ENCODE data around the gene GPR176. TPM values are rescaled to one million over a fixed set of nuclear protein-coding genes. Genes with fewer than 3 reads are reported as not detected.

GPR176 gene
- total RNA-seq, 1 experiment from 2014 or later, result 9.8 TPM

DNA sequence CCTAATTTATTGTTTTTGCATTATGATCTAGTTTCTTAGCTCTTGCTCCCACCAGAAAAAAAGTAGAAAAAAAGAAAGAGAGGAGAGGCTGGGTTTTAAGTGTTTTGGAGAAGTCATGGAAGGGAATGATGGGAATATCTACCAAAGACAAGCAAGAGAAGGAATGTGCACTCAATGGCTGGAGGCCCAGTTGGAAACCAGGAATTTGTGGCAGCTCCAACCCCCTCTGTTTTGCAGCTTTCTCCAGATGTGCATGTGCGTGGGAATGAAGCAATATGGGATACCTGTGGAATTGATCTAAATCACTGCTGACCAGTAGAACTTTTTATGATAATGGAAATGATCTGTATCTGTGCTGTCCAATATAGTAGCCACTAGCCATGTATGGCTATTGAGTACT is 41.0 kb upstream of the GPR176 start:
- no peak for TF ChIP-seq CTCF (IDR thresholded peaks at IDR 0.05; ENCODE audit: insufficient read depth in 1 of 2, low read depth in 1 of 2, low read length in 1 of 2, severe bottlenecking in 1 of 2, unreplicated experiment in 1 of 2)
- H3K4me1 ChIP-seq, result no peaks in the 10 kb centered on the region
- H3K4me3 ChIP-seq (ENCODE audit: low read depth, low read length), result no peak overlapping the region
- H3K9me3 ChIP-seq, result no peaks in the 10 kb centered on the region
- intact Hi-C loops (cut with micrococcal nuclease; ENCODE audit: unreplicated experiment), result no loop called here
- ChIA-PET CTCF (no interaction called here), POLR2A (no interaction called here)
- H3K4me1 Mint-ChIP-seq (ENCODE audit: low read depth, unreplicated experiment), result no peaks in the 10 kb centered on the region
- BruUV-seq (replicated peaks), result no TSS peak
- peaks cover 2% of the 10 kb centered on the region; the same call in 1 of the 2 replicates for H3K36me3 ChIP-seq (ENCODE audit: control insufficient read depth, insufficient read depth, low read length)
- no peak overlapping the region for H3K27ac Mint-ChIP-seq (ENCODE audit: unreplicated experiment)
- H3K27me3 Mint-ChIP-seq (ENCODE audit: insufficient read depth, unreplicated experiment), result no peaks in the 10 kb centered on the region
- peaks cover 18% of the 10 kb centered on the region for H3K36me3 Mint-ChIP-seq (ENCODE audit: insufficient read depth, unreplicated experiment)
- H3K27me3 ChIP-seq (replicated peaks; ENCODE audit: control insufficient read depth, insufficient read depth, low read length), result no peaks in the 10 kb centered on the region
- H3K9me3 Mint-ChIP-seq (ENCODE audit: unreplicated experiment), result no peaks in the 10 kb centered on the region
- no peak overlapping the region for H3K4me3 Mint-ChIP-seq (ENCODE audit: unreplicated experiment)
- DNase-seq, result no peak

DNA sequence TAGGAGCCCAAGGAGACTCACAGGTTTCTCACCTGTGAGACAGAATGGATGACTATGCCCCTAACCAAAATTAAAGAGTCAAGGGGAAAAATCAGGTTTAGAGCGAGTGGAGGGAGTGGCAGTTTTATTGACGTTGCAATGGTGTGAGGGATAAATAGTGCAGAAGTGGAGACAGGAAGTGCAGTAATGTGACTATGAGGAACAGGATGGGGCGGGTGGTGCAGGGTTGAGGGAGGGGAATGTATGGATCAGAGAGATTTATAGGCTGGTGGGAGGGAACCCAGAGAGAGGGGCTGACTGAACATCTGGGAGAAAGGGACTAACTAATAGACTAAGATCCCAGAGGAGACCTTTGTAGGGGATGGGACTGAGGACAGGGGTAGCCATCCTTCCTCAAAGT is 40.3 kb upstream of the GPR176 start:
- no peaks in the 10 kb centered on the region for H3K4me1 ChIP-seq
- Mint-ChIP-seq H3K27me3 (ENCODE audit: insufficient read depth, unreplicated experiment) (no peaks in the 10 kb centered on the region), H3K4me1 (ENCODE audit: low read depth, unreplicated experiment) (no peaks in the 10 kb centered on the region), H3K4me3 (ENCODE audit: unreplicated experiment) (no peak overlapping the region), H3K27ac (ENCODE audit: unreplicated experiment) (no peak overlapping the region), H3K36me3 (ENCODE audit: insufficient read depth, unreplicated experiment) (peaks cover 18% of the 10 kb centered on the region), H3K9me3 (ENCODE audit: unreplicated experiment) (no peaks in the 10 kb centered on the region)
- BruUV-seq (replicated peaks), result no TSS peak
- no peak overlapping the region for H3K4me3 ChIP-seq (ENCODE audit: low read depth, low read length)
- ChIA-PET CTCF (no interaction called here), POLR2A (no interaction called here)
- DNase-seq, result no peak
- H3K36me3 ChIP-seq (ENCODE audit: control insufficient read depth, insufficient read depth, low read length), result no peaks in the 10 kb centered on the region; the same call in 1 of the 2 replicates
- H3K9me3 ChIP-seq, result no peaks in the 10 kb centered on the region
- intact Hi-C loops (cut with micrococcal nuclease; ENCODE audit: unreplicated experiment), result no loop called here
- no peaks in the 10 kb centered on the region for H3K27me3 ChIP-seq (replicated peaks; ENCODE audit: control insufficient read depth, insufficient read depth, low read length)
- no peak for TF ChIP-seq CTCF (IDR thresholded peaks at IDR 0.05; ENCODE audit: insufficient read depth in 1 of 2, low read depth in 1 of 2, low read length in 1 of 2, severe bottlenecking in 1 of 2, unreplicated experiment in 1 of 2)

DNA sequence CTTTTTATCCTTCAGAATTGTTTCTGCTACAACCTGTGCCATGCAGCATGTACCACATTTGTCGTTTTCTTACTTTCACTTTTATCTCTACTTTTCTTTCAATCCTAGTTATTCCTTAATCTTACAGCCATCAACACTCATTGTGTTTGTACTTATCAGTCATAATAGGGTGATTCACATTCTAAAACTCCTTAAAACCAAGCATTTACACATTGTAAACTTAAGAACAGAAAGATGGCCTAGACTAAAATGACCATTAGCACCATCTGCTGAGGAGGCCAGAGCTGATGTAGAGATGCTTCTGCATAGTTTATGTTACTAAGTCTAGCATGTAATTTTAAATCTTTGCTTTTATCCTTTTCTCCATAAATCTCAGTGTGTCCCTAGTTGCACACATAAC is 39.3 kb upstream of the GPR176 start:
- H3K27me3 Mint-ChIP-seq (ENCODE audit: insufficient read depth, unreplicated experiment), result no peaks in the 10 kb centered on the region
- no peak overlapping the region for H3K4me3 ChIP-seq (ENCODE audit: low read depth, low read length)
- TF ChIP-seq CTCF (IDR thresholded peaks at IDR 0.05; ENCODE audit: insufficient read depth in 1 of 2, low read depth in 1 of 2, low read length in 1 of 2, severe bottlenecking in 1 of 2, unreplicated experiment in 1 of 2), result no peak
- CTCF ChIA-PET, result interaction anchor here (0.7 kb wide), 1 partner anchor 113 kb away, joined by 4 read pairs; no protein-coding TSS in a partner anchor
- POLR2A ChIA-PET, result no interaction called here
- no peak for DNase-seq
- H3K4me3 Mint-ChIP-seq (ENCODE audit: unreplicated experiment), result no peak overlapping the region
- no peaks in the 10 kb centered on the region for H3K4me1 ChIP-seq
- no peaks in the 10 kb centered on the region for H3K4me1 Mint-ChIP-seq (ENCODE audit: low read depth, unreplicated experiment)
- intact Hi-C loops (cut with micrococcal nuclease; ENCODE audit: unreplicated experiment), result no loop called here
- H3K9me3 ChIP-seq, result no peaks in the 10 kb centered on the region
- no peaks in the 10 kb centered on the region for H3K27me3 ChIP-seq (replicated peaks; ENCODE audit: control insufficient read depth, insufficient read depth, low read length)
- no peaks in the 10 kb centered on the region for H3K36me3 ChIP-seq (ENCODE audit: control insufficient read depth, insufficient read depth, low read length)
- BruUV-seq (replicated peaks), result no TSS peak
- H3K9me3 Mint-ChIP-seq (ENCODE audit: unreplicated experiment), result no peaks in the 10 kb centered on the region
- H3K36me3 Mint-ChIP-seq (ENCODE audit: insufficient read depth, unreplicated experiment), result peaks cover 26% of the 10 kb centered on the region
- H3K27ac Mint-ChIP-seq (ENCODE audit: unreplicated experiment), result no peak overlapping the region
